HepG2 (cell line): ENCODE measurements around the gene SHBG. TPM values are rescaled to one million over a fixed set of nuclear protein-coding genes. Genes with fewer than 3 reads are reported as not detected.

Experiments used
- CEBPG ChIP-seq: IDR thresholded peaks from 2 replicates; pipeline ENCODE4 v1.6.1; 2016
- DPF2 ChIP-seq: sonication (generic); formaldehyde crosslinking; IDR thresholded peaks from 2 replicates; pipeline ENCODE4 v1.4.0; 2020; ENCODE audit warnings: mild to moderate bottlenecking, low read depth, missing genetic modification reagents, borderline replicate concordance
- HDAC6 ChIP-seq: fragments of 200-600 bp; sonication (generic); IDR thresholded peaks from 2 replicates; pipeline ENCODE4 v1.7.0; 2017; ENCODE audit warnings: mild to moderate bottlenecking, antibody characterized with exemption, low read length, low read depth
- MAZ ChIP-seq, 2 experiments: sonication (generic) in 1 of 2; formaldehyde crosslinking in 1 of 2; IDR thresholded peaks; 2 replicates each; pipeline versions ENCODE4 v1.5.0 to v1.6.1; 2012 to 2020; ENCODE audit warnings: low read depth in 2 of 2, mild to moderate bottlenecking in 2 of 2, borderline replicate concordance in 1 of 2, improper control_type of control experiment in 1 of 2, low read length in 1 of 2, missing genetic modification reagents in 1 of 2, moderate library complexity in 1 of 2
- NFE2L2 ChIP-seq: fragments of 150-350 bp; IDR thresholded peaks from 2 replicates; pipeline ENCODE4 v1.6.1; 2014; ENCODE audit warnings: low read length
- SCMH1 ChIP-seq: sonication (generic); formaldehyde crosslinking; IDR thresholded peaks from 2 replicates; pipeline ENCODE4 v1.9.0; 2021; ENCODE audit warnings: missing genetic modification reagents, mild to moderate bottlenecking, borderline replicate concordance
- SNAPC2 ChIP-seq: sonication (generic); formaldehyde crosslinking; IDR thresholded peaks from 2 replicates; pipeline ENCODE4 v1.8.1; 2022; ENCODE audit warnings: mild to moderate bottlenecking, missing genetic modification reagents
- SRSF4 ChIP-seq: fragments of 200-400 bp; formaldehyde crosslinking; IDR thresholded peaks from one replicate; pipeline ENCODE4 v1.6.1; 2018; ENCODE audit warnings: mild to moderate bottlenecking, low read depth, low read length, moderate library complexity; ENCODE audit not compliant: poor library complexity, severe bottlenecking
- ZNF30 ChIP-seq: sonication (generic); formaldehyde crosslinking; IDR thresholded peaks from 2 replicates; pipeline ENCODE4 v1.5.0; 2020; ENCODE audit warnings: mild to moderate bottlenecking, missing genetic modification reagents
- ZNF552 ChIP-seq: sonication (generic); formaldehyde crosslinking; IDR thresholded peaks from 2 replicates; pipeline ENCODE4 v1.9.0; 2022; ENCODE audit warnings: missing genetic modification reagents, mild to moderate bottlenecking, borderline replicate concordance
- ZNF703 ChIP-seq: sonication (generic); formaldehyde crosslinking; IDR thresholded peaks from 2 replicates; pipeline ENCODE4 v1.5.1; 2020; ENCODE audit warnings: missing genetic modification reagents, mild to moderate bottlenecking, moderate library complexity, borderline replicate concordance
- ZNF737 ChIP-seq: sonication (generic); formaldehyde crosslinking; IDR thresholded peaks from 2 replicates; pipeline ENCODE4 v1.5.0; 2020; ENCODE audit warnings: missing genetic modification reagents, mild to moderate bottlenecking, borderline replicate concordance
- ZNF788 ChIP-seq: sonication (generic); formaldehyde crosslinking; IDR thresholded peaks from 2 replicates; pipeline ENCODE4 v1.5.0; 2020; ENCODE audit warnings: mild to moderate bottlenecking, missing genetic modification reagents, borderline replicate concordance
- ZSCAN30 ChIP-seq: sonication (generic); formaldehyde crosslinking; IDR thresholded peaks from 2 replicates; pipeline ENCODE4 v1.5.0; 2020; ENCODE audit warnings: mild to moderate bottlenecking, missing genetic modification reagents
- polyA plus RNA-seq, 8 experiments: library from polyadenylated mRNA; depleted of rRNA in 3 of 8; stranded (reverse) in 7 of 8; unstranded in 1 of 8; fragments of >200 nt; fragmentation: Illumina TruSeq in 4 of 8; extraction: Trizol in 4 of 8; gene quantifications; 2 replicates each; pipeline versions ENCODE4 v1.2.1 to v1.2.3, GENCODE V29; 2011 to 2016; ENCODE audit warnings: low read depth in 4 of 8, missing spikeins in 1 of 8, mixed read lengths in 1 of 8; ENCODE audit not compliant: insufficient read depth in 1 of 8
- total RNA-seq, 5 experiments: library from RNA; depleted of rRNA; stranded (reverse); fragments of >200 nt; fragmentation: Illumina TruSeq; extraction: Trizol; gene quantifications; 2 replicates each; pipeline ENCODE4 v1.2.3, GENCODE V29; 2016; ENCODE audit warnings: low read depth in 1 of 5
- TF ChIP-seq, protein P1 (sequence below): sonication (generic); formaldehyde crosslinking; IDR thresholded peaks from one replicate; pipeline ENCODE4 v1.5.1; 2020; ENCODE audit warnings: mild to moderate bottlenecking, missing genetic modification reagents; ENCODE audit errors: not compliant biosample characterization
- TF ChIP-seq, protein P2 (sequence below), 2 experiments: sonication (generic) in 1 of 2; formaldehyde crosslinking in 1 of 2; IDR thresholded peaks; 2 replicates each; pipeline versions ENCODE4 v1.4.0 to v1.6.1; 2016 to 2020; ENCODE audit warnings: borderline replicate concordance in 1 of 2, low read depth in 1 of 2, mild to moderate bottlenecking in 1 of 2, missing genetic modification reagents in 1 of 2

The SHBG gene
- total and polyA plus RNA-seq, 2 of the 13 experiments (the other 11 are each of a cell fraction or from before 2014, with no cell fraction given): 4.0 to 6.1 TPM

DNA sequence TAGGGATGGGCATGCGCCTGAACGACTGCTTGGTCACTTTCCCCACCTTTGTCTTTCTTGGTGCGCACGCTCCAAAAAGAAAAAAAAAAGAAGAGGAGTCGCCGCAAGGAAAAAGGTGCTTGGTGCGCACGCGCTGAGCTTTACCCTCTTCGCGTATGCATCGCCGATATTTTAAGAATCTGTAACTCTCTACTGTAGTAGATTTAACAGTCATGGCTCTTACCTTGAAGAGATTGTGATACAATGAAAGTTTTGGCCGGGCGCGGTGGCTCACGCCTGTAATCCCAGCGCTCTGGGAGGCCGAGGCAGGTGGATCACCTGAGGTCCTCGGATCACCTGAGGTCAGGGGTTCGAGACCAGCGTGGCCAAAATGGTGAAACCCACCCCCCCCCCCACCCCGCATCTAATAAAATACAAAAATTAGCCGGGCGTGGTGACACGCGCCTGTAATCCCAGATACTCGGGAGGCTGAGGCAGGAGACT is 14.6 kb upstream of the SHBG start (continued):
- TF ChIP-seq, protein P1, sequence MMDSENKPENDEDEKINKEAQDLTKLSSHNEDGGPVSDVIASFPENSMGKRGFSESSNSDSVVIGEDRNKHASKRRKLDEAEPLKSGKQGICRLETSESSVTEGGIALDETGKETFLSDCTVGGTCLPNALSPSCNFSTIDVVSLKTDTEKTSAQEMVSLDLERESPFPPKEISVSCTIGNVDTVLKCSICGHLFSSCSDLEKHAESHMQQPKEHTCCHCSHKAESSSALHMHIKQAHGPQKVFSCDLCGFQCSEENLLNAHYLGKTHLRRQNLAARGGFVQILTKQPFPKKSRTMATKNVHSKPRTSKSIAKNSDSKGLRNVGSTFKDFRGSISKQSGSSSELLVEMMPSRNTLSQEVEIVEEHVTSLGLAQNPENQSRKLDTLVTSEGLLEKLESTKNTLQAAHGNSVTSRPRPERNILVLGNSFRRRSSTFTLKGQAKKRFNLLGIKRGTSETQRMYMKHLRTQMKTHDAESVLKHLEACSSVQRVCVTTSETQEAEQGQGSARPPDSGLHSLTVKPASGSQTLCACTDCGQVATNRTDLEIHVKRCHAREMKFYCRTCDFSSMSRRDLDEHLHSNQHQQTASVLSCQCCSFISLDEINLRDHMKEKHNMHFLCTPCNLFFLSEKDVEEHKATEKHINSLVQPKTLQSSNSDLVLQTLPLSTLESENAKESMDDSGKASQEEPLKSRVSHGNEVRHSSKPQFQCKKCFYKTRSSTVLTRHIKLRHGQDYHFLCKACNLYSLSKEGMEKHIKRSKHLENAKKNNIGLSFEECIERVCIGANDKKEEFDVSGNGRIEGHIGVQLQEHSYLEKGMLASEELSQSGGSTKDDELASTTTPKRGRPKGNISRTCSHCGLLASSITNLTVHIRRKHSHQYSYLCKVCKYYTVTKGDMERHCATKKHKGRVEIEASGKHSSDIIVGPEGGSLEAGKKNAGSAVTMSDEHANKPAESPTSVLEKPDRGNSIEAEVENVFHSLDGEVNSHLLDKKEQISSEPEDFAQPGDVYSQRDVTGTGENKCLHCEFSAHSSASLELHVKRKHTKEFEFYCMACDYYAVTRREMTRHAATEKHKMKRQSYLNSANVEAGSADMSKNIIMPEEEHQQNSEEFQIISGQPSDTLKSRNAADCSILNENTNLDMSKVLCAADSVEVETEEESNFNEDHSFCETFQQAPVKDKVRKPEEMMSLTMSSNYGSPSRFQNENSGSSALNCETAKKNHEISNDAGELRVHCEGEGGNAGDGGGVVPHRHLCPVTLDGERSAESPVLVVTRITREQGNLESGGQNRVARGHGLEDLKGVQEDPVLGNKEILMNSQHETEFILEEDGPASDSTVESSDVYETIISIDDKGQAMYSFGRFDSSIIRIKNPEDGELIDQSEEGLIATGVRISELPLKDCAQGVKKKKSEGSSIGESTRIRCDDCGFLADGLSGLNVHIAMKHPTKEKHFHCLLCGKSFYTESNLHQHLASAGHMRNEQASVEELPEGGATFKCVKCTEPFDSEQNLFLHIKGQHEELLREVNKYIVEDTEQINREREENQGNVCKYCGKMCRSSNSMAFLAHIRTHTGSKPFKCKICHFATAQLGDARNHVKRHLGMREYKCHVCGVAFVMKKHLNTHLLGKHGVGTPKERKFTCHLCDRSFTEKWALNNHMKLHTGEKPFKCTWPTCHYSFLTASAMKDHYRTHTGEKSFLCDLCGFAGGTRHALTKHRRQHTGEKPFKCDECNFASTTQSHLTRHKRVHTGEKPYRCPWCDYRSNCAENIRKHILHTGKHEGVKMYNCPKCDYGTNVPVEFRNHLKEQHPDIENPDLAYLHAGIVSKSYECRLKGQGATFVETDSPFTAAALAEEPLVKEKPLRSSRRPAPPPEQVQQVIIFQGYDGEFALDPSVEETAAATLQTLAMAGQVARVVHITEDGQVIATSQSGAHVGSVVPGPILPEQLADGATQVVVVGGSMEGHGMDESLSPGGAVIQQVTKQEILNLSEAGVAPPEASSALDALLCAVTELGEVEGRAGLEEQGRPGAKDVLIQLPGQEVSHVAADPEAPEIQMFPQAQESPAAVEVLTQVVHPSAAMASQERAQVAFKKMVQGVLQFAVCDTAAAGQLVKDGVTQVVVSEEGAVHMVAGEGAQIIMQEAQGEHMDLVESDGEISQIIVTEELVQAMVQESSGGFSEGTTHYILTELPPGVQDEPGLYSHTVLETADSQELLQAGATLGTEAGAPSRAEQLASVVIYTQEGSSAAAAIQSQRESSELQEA: no peak
- TF ChIP-seq HDAC6: no peak
- TF ChIP-seq, protein P2, sequence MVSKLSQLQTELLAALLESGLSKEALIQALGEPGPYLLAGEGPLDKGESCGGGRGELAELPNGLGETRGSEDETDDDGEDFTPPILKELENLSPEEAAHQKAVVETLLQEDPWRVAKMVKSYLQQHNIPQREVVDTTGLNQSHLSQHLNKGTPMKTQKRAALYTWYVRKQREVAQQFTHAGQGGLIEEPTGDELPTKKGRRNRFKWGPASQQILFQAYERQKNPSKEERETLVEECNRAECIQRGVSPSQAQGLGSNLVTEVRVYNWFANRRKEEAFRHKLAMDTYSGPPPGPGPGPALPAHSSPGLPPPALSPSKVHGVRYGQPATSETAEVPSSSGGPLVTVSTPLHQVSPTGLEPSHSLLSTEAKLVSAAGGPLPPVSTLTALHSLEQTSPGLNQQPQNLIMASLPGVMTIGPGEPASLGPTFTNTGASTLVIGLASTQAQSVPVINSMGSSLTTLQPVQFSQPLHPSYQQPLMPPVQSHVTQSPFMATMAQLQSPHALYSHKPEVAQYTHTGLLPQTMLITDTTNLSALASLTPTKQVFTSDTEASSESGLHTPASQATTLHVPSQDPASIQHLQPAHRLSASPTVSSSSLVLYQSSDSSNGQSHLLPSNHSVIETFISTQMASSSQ (IDR thresholded peaks at IDR 0.05; ENCODE audit: low read depth): no peak
- TF ChIP-seq, protein P2 (CRISPR knock-in tag; IDR thresholded peaks at IDR 0.05; ENCODE audit: borderline replicate concordance): no peak
- no peak for TF ChIP-seq SNAPC2 (CRISPR knock-in tag)
- no peak for TF ChIP-seq SRSF4
- TF ChIP-seq MAZ (IDR thresholded peaks at IDR 0.05; ENCODE audit: borderline replicate concordance, low read depth, low read length): no peak
- no peak for TF ChIP-seq MAZ (CRISPR knock-in tag; IDR thresholded peaks at IDR 0.05; ENCODE audit: low read depth)
- TF ChIP-seq SCMH1: no peak
- TF ChIP-seq ZNF788 (CRISPR knock-in tag): 0 out of 2 replicates have a peak, but pooled peaks have one; percentile 16
- TF ChIP-seq ZSCAN30 (CRISPR knock-in tag): no peak
- no peak for TF ChIP-seq NFE2L2
- TF ChIP-seq ZNF703: no peak
- no peak for TF ChIP-seq CEBPG (CRISPR knock-in tag)
- TF ChIP-seq ZNF552 (CRISPR knock-in tag): no peak
- no peak for TF ChIP-seq ZNF30 (CRISPR knock-in tag)
- TF ChIP-seq DPF2 (CRISPR knock-in tag): no peak
- no peak for TF ChIP-seq ZNF737
